ENCODE measurements around the gene ATP8B1.

ATP8B1 gene

GRCh38 chr18:57804557-57804956 is 1.4 kb upstream of the ATP8B1 start:
- no peak for TF ChIP-seq CTCF (IDR thresholded peaks at IDR 0.05; ENCODE audit: low read depth, low read length, missing control alignments)
- no peak for DNase-seq (ENCODE audit: low read depth)
- in situ Hi-C loops (cut with HindIII; ENCODE audit: low sequenced_read_pairs), result no loop called here
- H3K4me3 ChIP-seq (ENCODE audit: low read depth, low read length), result no peak overlapping the region

- no peak for DNase-seq (ENCODE audit: low read depth)
- TF ChIP-seq CTCF (IDR thresholded peaks at IDR 0.05; ENCODE audit: low read depth, low read length, missing control alignments), result no peak
- in situ Hi-C loops (cut with HindIII; ENCODE audit: low sequenced_read_pairs), result no loop called here
- peak overlapping the region; percentile 93 for H3K4me3 ChIP-seq (ENCODE audit: low read depth, low read length)
Observed at GRCh38 chr18:57802213-57803102, 657 bp downstream of the ATP8B1 start.

GRCh38 chr18:57801761-57802212 is 1.3 kb downstream of the ATP8B1 start:
- TF ChIP-seq CTCF (IDR thresholded peaks at IDR 0.05; ENCODE audit: low read depth, low read length, missing control alignments), result no peak
- peak overlapping the region; percentile 93 for H3K4me3 ChIP-seq (ENCODE audit: low read depth, low read length)
- in situ Hi-C loops (cut with HindIII; ENCODE audit: low sequenced_read_pairs), result no loop called here

GRCh38 chr18:57801325-57801724 is 1.8 kb downstream of the ATP8B1 start:
- no peak for TF ChIP-seq CTCF (IDR thresholded peaks at IDR 0.05; ENCODE audit: low read depth, low read length, missing control alignments)

More at GRCh38 chr18:57801761-57802212, 1.3 kb downstream of the ATP8B1 start:
- DNase-seq (ENCODE audit: low read depth), result no peak

GRCh38 chr18:57798713-57799373 is 4.3 kb downstream of the ATP8B1 start:
- DNase-seq (ENCODE audit: low read depth), result no peak
- no peak overlapping the region for H3K4me3 ChIP-seq (ENCODE audit: low read depth, low read length)
- TF ChIP-seq CTCF (IDR thresholded peaks at IDR 0.05; ENCODE audit: low read depth, low read length, missing control alignments), result no peak
- in situ Hi-C loops (cut with HindIII; ENCODE audit: low sequenced_read_pairs), result no loop called here

More at GRCh38 chr18:57801325-57801724, 1.8 kb downstream of the ATP8B1 start:
- DNase-seq (ENCODE audit: low read depth), result no peak
- H3K4me3 ChIP-seq (ENCODE audit: low read depth, low read length), result peak overlapping the region; percentile 93
- in situ Hi-C loops (cut with HindIII; ENCODE audit: low sequenced_read_pairs), result no loop called here

GRCh38 chr18:57797209-57797651 is 5.9 kb downstream of the ATP8B1 start:
- in situ Hi-C loops (cut with HindIII; ENCODE audit: low sequenced_read_pairs), result no loop called here

More at GRCh38 chr18:57797209-57797651, 5.9 kb downstream of the ATP8B1 start:
- no peak for TF ChIP-seq CTCF (IDR thresholded peaks at IDR 0.05; ENCODE audit: low read depth, low read length, missing control alignments)
- DNase-seq (ENCODE audit: low read depth), result no peak
- H3K4me3 ChIP-seq (ENCODE audit: low read depth, low read length), result no peak overlapping the region
